K562 (cell line): ENCODE results near the gene HNMT. TPM values are rescaled to one million over a fixed set of nuclear protein-coding genes. Genes with fewer than 3 reads are reported as not detected.

ENCODE experiments used
- ATAC-seq: fragments of 200-7000 bp; cut with Tn5 transposase; 3 replicates; pipeline ENCODE4 v1.9.1; 2020; ENCODE audit warnings: moderate library complexity
- BruUV-seq: library from RNA; stranded (reverse); fragments of 400-500 nt; replicated peaks from 2 replicates; lab custom pipeline; 2021; lab: Mats Ljungman, UMichigan
- CTCF ChIA-PET: fragments of 300-600 bp; formaldehyde crosslinking; extraction: SDS; loops from one replicate; lab custom pipeline; 2021; ENCODE audit warnings: low intra/inter-chr PET ratio; lab: Yijun Ruan, JAX
- POLR2A ChIA-PET: fragments of 300-600, 350-650 bp; sonication (Branson Sonifier 250); formaldehyde crosslinking; extraction: SDS; loops from one replicate; lab custom pipeline; 2021; ENCODE audit warnings: antibody characterized with exemption, inconsistent platforms; lab: Yijun Ruan, JAX
- DNase-seq, 4 experiments: peaks; one replicate each; pipeline versions ENCODE4 v3.0.0 to v3.0.0-alpha.2; 2011 to 2018; ENCODE audit warnings: low spot score in 3 of 4, mixed read lengths in 3 of 4; ENCODE audit errors: extremely low read depth in 1 of 4
- FAIRE-seq: peaks from 2 replicates; lab custom pipeline; 2011; peaks lifted over from hg19 to GRCh38; lab: Jason Lieb, UNC
- H2AFZ ChIP-seq: 2 replicates; pipeline ENCODE4 v1.6.0; 2011; ENCODE audit warnings: low read depth, low read length, control low read depth, inconsistent platforms
- H3K27ac ChIP-seq: fragments of 200-600 bp; 3 replicates; pipeline ENCODE4 v1.8.0; 2011; ENCODE audit warnings: low read depth, mild to moderate bottlenecking, control low read depth, inconsistent platforms, low read length, moderate library complexity, mixed read lengths; ENCODE audit errors: extremely low read depth
- H3K27me3 ChIP-seq, 2 experiments: fragments of 300-600 bp in 1 of 2; 2 replicates in 1 of 2; 3 replicates in 1 of 2; pipeline versions ENCODE4 v1.6.0 to v1.8.0; 2011; ENCODE audit warnings: inconsistent platforms in 2 of 2, low read length in 2 of 2, mild to moderate bottlenecking in 1 of 2, mixed read lengths in 1 of 2, moderate library complexity in 1 of 2; ENCODE audit not compliant: control insufficient read depth in 2 of 2, insufficient read depth in 2 of 2
- H3K36me3 ChIP-seq: fragments of 300-600 bp; 3 replicates; pipeline ENCODE4 v1.8.0; 2011; ENCODE audit warnings: mild to moderate bottlenecking, low read length, inconsistent platforms; ENCODE audit not compliant: control insufficient read depth, insufficient read depth
- H3K4me1 ChIP-seq, 2 experiments: fragments of 200-600 bp in 1 of 2; replicated peaks in 1 of 2; 2 replicates in 1 of 2; 3 replicates in 1 of 2; pipeline versions ENCODE4 v1.5.1 to v1.8.0; 2011; ENCODE audit warnings: inconsistent platforms in 2 of 2, low read length in 2 of 2, mild to moderate bottlenecking in 1 of 2, mixed read lengths in 1 of 2, moderate library complexity in 1 of 2; ENCODE audit not compliant: control insufficient read depth in 2 of 2, insufficient read depth in 2 of 2
- H3K4me2 ChIP-seq: 2 replicates; pipeline ENCODE4 v1.6.1; 2011; ENCODE audit warnings: low read length, control low read depth, inconsistent platforms, mixed read lengths; ENCODE audit not compliant: insufficient read depth
- H3K4me3 ChIP-seq: fragments of 200-600 bp; sonication (generic), shearing (Covaris generic); 2 replicates; pipeline ENCODE4 v1.5.1; 2016; ENCODE audit warnings: control low read depth, inconsistent platforms
- H3K79me2 ChIP-seq: fragments of 200-600 bp; 3 replicates; pipeline ENCODE4 v1.8.0; 2011; ENCODE audit warnings: low read length, inconsistent platforms; ENCODE audit not compliant: control insufficient read depth, insufficient read depth
- H3K9ac ChIP-seq, 2 experiments: 2 replicates each; pipeline versions ENCODE4 v1.6.0 to v1.6.1; 2011; ENCODE audit warnings: low read depth in 2 of 2, low read length in 2 of 2, control low read depth in 1 of 2, inconsistent platforms in 1 of 2, mild to moderate bottlenecking in 1 of 2, mixed read lengths in 1 of 2; ENCODE audit not compliant: insufficient read depth in 1 of 2
- H3K9me1 ChIP-seq: one replicate; pipeline ENCODE4 v1.6.0; 2011; ENCODE audit warnings: inconsistent platforms, mild to moderate bottlenecking, low read length, moderate library complexity; ENCODE audit not compliant: control insufficient read depth, insufficient read depth
- H3K9me3 ChIP-seq: replicated peaks from 2 replicates; pipeline ENCODE4 v1.5.1; 2011; ENCODE audit warnings: low read depth, low read length, inconsistent platforms; ENCODE audit not compliant: control insufficient read depth, insufficient read depth
- H4K20me1 ChIP-seq: replicated peaks from 2 replicates; pipeline ENCODE4 v1.6.1; 2011; ENCODE audit warnings: low read length, inconsistent platforms, mixed read lengths; ENCODE audit not compliant: control insufficient read depth, insufficient read depth
- HNRNPLL ChIP-seq: fragments of 200-400 bp; formaldehyde crosslinking; IDR thresholded peaks from 2 replicates; pipeline ENCODE4 v1.6.1; 2017; ENCODE audit warnings: low read length, low read depth, mild to moderate bottlenecking; ENCODE audit not compliant: poor library complexity, severe bottlenecking
- JUN ChIP-seq, 2 experiments: sonication (generic) in 1 of 2; formaldehyde crosslinking in 1 of 2; IDR thresholded peaks; 2 replicates each; pipeline versions ENCODE4 v1.6.1 to v1.8.0; 2012 to 2022; ENCODE audit warnings: borderline replicate concordance in 2 of 2, mild to moderate bottlenecking in 2 of 2, improper control_type of control experiment in 1 of 2, low read depth in 1 of 2, low read length in 1 of 2, missing genetic modification reagents in 1 of 2
- MCM7 ChIP-seq, 2 experiments: fragments of 450-650 bp; IDR thresholded peaks; 2 replicates each; pipeline ENCODE4 v1.6.1; 2016 to 2018
- NR1H2 ChIP-seq: sonication (generic); formaldehyde crosslinking; IDR thresholded peaks from 2 replicates; pipeline ENCODE4 v1.4.0; 2020; ENCODE audit warnings: mild to moderate bottlenecking, missing genetic modification reagents
- NR2F6 ChIP-seq: fragments of 450-650 bp; formaldehyde crosslinking; IDR thresholded peaks from 2 replicates; pipeline ENCODE4 v1.4.0; 2020; ENCODE audit warnings: mild to moderate bottlenecking
- TCF7L2 ChIP-seq: fragments of 150-350 bp; IDR thresholded peaks from 2 replicates; pipeline ENCODE4 v1.6.1; 2016; ENCODE audit warnings: low read depth, mild to moderate bottlenecking, low read length, moderate library complexity
- WGBS: fragments of 100-300 bp; shearing (Covaris generic); methylation state at CpG from one replicate; pipeline ENCODE4 v1.1.6; 2016; ENCODE audit warnings: low coverage, mixed read lengths; ENCODE audit not compliant: insufficient coverage; ENCODE audit errors: missing lambda C conversion rate; 5-methylcytosine and 5-hydroxymethylcytosine counted together
- in situ Hi-C: fragments of 300-500 bp; cut with MboI; formaldehyde crosslinking; loops from 4 replicates; pipeline ENCODE4 v1.15.0; 2018; ENCODE audit warnings: inconsistent platforms, mixed read lengths
- intact Hi-C: fragments of 100-400 bp; cut with micrococcal nuclease; formaldehyde crosslinking; loops from 2 replicates; pipeline ENCODE4 v1.14.2; 2022
- polyA plus RNA-seq, 8 experiments: library from polyadenylated mRNA; depleted of rRNA in 4 of 8; stranded (reverse) in 5 of 8; unstranded in 3 of 8; fragments of >200 nt; fragmentation: Nextera tagmentation in 2 of 8; fragmentation: Illumina TruSeq in 1 of 8; extraction: Ambion mirVana in 2 of 8; extraction: Trizol in 1 of 8; gene quantifications; 2 replicates each; pipeline versions ENCODE4 v1.2.1 to v1.2.3, GENCODE V29; 2011 to 2014; ENCODE audit warnings: inconsistent platforms in 1 of 8, missing spikeins in 1 of 8
- total RNA-seq, 7 experiments: library from RNA; depleted of rRNA in 6 of 7; stranded (reverse); fragments of >200 nt in 6 of 7; fragmentation: Illumina TruSeq in 2 of 7; extraction: Trizol in 2 of 7; gene quantifications; 2 replicates each; pipeline versions ENCODE4 v1.2.1 to v1.2.3, GENCODE V29; 2011 to 2021; ENCODE audit warnings: low replicate concordance in 1 of 7
- TF ChIP-seq, protein P1 (sequence below): fragments of 450-650 bp; IDR thresholded peaks from 2 replicates; pipeline ENCODE4 v1.6.1; 2016; ENCODE audit warnings: mild to moderate bottlenecking, moderate library complexity
- TF ChIP-seq, protein P2 (sequence below): sonication (generic); formaldehyde crosslinking; IDR thresholded peaks from 2 replicates; pipeline ENCODE4 v1.8.1; 2022; ENCODE audit warnings: missing genetic modification reagents

Gene HNMT
- total and polyA plus RNA-seq, 9 of the 15 experiments (the other 6 are each of a cell fraction or from before 2014, with no cell fraction given), result 3.1 to 10.9 (median 5.3) TPM

DNA sequence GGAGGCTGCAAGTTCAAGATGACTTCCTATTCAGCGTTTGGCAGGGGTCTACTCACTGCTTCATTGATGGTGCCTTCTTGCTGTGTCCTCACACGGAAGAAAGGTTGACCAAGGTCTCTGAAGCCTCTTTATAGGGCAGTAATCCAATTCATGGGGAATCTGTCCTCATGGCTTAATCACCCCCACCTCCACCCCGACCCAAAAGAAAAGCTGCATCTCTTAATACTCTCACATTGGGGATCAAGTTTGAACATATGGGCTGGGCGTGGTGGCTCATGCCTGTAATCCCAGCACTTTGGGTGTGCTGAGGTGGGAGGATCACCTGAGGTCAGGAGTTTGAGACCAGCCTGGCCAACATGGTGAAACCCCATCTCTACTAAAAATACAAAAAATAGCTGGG, 36.4 kb upstream of the HNMT start:
- no peaks in the 10 kb centered on the region for H3K36me3 ChIP-seq
- H3K27ac ChIP-seq, result no peak overlapping the region
- DNase-seq (no peak), FAIRE-seq (no peak), ATAC-seq (no peak)
- ChIA-PET CTCF (no interaction called here), POLR2A (no interaction called here)
- intact Hi-C loops, result no loop called here
- no peaks in the 10 kb centered on the region for H4K20me1 ChIP-seq
- H3K27me3 ChIP-seq, result no peaks in the 10 kb centered on the region; a peak in 1 of 5 replicates
- no TSS peak for BruUV-seq
- no peak overlapping the region for H3K9ac ChIP-seq
- no peaks in the 10 kb centered on the region for H3K9me3 ChIP-seq
- no peak overlapping the region for H3K4me2 ChIP-seq
- H3K4me3 ChIP-seq, result no peak overlapping the region
- no peaks in the 10 kb centered on the region for H3K9me1 ChIP-seq
- 0% methylated on average over 4 of the region's 4 CpGs for WGBS
- H3K4me1 ChIP-seq, result no peaks in the 10 kb centered on the region
- no peak overlapping the region for H2AFZ ChIP-seq
- no peaks in the 10 kb centered on the region for H3K79me2 ChIP-seq
- in situ Hi-C loops, result no loop called here
- no peak for TF ChIP-seq HNRNPLL
- TF ChIP-seq, protein P1, sequence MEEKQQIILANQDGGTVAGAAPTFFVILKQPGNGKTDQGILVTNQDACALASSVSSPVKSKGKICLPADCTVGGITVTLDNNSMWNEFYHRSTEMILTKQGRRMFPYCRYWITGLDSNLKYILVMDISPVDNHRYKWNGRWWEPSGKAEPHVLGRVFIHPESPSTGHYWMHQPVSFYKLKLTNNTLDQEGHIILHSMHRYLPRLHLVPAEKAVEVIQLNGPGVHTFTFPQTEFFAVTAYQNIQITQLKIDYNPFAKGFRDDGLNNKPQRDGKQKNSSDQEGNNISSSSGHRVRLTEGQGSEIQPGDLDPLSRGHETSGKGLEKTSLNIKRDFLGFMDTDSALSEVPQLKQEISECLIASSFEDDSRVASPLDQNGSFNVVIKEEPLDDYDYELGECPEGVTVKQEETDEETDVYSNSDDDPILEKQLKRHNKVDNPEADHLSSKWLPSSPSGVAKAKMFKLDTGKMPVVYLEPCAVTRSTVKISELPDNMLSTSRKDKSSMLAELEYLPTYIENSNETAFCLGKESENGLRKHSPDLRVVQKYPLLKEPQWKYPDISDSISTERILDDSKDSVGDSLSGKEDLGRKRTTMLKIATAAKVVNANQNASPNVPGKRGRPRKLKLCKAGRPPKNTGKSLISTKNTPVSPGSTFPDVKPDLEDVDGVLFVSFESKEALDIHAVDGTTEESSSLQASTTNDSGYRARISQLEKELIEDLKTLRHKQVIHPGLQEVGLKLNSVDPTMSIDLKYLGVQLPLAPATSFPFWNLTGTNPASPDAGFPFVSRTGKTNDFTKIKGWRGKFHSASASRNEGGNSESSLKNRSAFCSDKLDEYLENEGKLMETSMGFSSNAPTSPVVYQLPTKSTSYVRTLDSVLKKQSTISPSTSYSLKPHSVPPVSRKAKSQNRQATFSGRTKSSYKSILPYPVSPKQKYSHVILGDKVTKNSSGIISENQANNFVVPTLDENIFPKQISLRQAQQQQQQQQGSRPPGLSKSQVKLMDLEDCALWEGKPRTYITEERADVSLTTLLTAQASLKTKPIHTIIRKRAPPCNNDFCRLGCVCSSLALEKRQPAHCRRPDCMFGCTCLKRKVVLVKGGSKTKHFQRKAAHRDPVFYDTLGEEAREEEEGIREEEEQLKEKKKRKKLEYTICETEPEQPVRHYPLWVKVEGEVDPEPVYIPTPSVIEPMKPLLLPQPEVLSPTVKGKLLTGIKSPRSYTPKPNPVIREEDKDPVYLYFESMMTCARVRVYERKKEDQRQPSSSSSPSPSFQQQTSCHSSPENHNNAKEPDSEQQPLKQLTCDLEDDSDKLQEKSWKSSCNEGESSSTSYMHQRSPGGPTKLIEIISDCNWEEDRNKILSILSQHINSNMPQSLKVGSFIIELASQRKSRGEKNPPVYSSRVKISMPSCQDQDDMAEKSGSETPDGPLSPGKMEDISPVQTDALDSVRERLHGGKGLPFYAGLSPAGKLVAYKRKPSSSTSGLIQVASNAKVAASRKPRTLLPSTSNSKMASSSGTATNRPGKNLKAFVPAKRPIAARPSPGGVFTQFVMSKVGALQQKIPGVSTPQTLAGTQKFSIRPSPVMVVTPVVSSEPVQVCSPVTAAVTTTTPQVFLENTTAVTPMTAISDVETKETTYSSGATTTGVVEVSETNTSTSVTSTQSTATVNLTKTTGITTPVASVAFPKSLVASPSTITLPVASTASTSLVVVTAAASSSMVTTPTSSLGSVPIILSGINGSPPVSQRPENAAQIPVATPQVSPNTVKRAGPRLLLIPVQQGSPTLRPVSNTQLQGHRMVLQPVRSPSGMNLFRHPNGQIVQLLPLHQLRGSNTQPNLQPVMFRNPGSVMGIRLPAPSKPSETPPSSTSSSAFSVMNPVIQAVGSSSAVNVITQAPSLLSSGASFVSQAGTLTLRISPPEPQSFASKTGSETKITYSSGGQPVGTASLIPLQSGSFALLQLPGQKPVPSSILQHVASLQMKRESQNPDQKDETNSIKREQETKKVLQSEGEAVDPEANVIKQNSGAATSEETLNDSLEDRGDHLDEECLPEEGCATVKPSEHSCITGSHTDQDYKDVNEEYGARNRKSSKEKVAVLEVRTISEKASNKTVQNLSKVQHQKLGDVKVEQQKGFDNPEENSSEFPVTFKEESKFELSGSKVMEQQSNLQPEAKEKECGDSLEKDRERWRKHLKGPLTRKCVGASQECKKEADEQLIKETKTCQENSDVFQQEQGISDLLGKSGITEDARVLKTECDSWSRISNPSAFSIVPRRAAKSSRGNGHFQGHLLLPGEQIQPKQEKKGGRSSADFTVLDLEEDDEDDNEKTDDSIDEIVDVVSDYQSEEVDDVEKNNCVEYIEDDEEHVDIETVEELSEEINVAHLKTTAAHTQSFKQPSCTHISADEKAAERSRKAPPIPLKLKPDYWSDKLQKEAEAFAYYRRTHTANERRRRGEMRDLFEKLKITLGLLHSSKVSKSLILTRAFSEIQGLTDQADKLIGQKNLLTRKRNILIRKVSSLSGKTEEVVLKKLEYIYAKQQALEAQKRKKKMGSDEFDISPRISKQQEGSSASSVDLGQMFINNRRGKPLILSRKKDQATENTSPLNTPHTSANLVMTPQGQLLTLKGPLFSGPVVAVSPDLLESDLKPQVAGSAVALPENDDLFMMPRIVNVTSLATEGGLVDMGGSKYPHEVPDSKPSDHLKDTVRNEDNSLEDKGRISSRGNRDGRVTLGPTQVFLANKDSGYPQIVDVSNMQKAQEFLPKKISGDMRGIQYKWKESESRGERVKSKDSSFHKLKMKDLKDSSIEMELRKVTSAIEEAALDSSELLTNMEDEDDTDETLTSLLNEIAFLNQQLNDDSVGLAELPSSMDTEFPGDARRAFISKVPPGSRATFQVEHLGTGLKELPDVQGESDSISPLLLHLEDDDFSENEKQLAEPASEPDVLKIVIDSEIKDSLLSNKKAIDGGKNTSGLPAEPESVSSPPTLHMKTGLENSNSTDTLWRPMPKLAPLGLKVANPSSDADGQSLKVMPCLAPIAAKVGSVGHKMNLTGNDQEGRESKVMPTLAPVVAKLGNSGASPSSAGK, result no peak
- TF ChIP-seq NR2F6, result no peak
- no peak for TF ChIP-seq JUN (IDR thresholded peaks at IDR 0.05; ENCODE audit: borderline replicate concordance, low read depth, low read length)
- TF ChIP-seq JUN (CRISPR knock-in tag; IDR thresholded peaks at IDR 0.05; ENCODE audit: borderline replicate concordance), result no peak
- no peak for TF ChIP-seq NR1H2 (CRISPR knock-in tag)
- TF ChIP-seq MCM7 (IDR thresholded peaks at IDR 0.05), result no peak
- TF ChIP-seq, protein P2, sequence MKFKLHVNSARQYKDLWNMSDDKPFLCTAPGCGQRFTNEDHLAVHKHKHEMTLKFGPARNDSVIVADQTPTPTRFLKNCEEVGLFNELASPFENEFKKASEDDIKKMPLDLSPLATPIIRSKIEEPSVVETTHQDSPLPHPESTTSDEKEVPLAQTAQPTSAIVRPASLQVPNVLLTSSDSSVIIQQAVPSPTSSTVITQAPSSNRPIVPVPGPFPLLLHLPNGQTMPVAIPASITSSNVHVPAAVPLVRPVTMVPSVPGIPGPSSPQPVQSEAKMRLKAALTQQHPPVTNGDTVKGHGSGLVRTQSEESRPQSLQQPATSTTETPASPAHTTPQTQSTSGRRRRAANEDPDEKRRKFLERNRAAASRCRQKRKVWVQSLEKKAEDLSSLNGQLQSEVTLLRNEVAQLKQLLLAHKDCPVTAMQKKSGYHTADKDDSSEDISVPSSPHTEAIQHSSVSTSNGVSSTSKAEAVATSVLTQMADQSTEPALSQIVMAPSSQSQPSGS (CRISPR knock-in tag), result no peak
- no peak for TF ChIP-seq TCF7L2
